ENCODE results near the gene NRL.

Gene NRL

GRCh38 chr14:24103451-24103850 lies 11.3 kb downstream of the NRL start:
- Histone ChIP-seq H3K36me3 (ENCODE audit: control insufficient read depth, insufficient read depth, low read length) (peaks cover 32% of the 10 kb centered on the region), H3K4me3 (replicated peaks; ENCODE audit: low read depth, low read length) (no peak overlapping the region), H3K27me3 (replicated peaks; ENCODE audit: control insufficient read depth, insufficient read depth, low read length) (no peaks in the 10 kb centered on the region)
- no peak for DNase-seq (ENCODE audit: extremely low read depth, insufficient read length)
- TF ChIP-seq CTCF (IDR thresholded peaks at IDR 0.05; ENCODE audit: insufficient read depth, low read length, poor library complexity, severe bottlenecking), result no peak

- H3K4me3 ChIP-seq (replicated peaks; ENCODE audit: low read depth, low read length), result no peak overlapping the region
- peaks cover 37% of the 10 kb centered on the region for H3K36me3 ChIP-seq (ENCODE audit: control insufficient read depth, insufficient read depth, low read length)
- no peak for TF ChIP-seq CTCF (IDR thresholded peaks at IDR 0.05; ENCODE audit: insufficient read depth, low read length, poor library complexity, severe bottlenecking)
- H3K27me3 ChIP-seq (replicated peaks; ENCODE audit: control insufficient read depth, insufficient read depth, low read length), result no peaks in the 10 kb centered on the region
- DNase-seq (ENCODE audit: extremely low read depth, insufficient read length), result no peak
Measured at GRCh38 chr14:24102357-24103048, 12.2 kb downstream of the NRL start.

- no peak overlapping the region for H3K4me3 ChIP-seq (replicated peaks; ENCODE audit: low read depth, low read length)
- no peak for DNase-seq (ENCODE audit: extremely low read depth, insufficient read length)
- TF ChIP-seq CTCF (IDR thresholded peaks at IDR 0.05; ENCODE audit: insufficient read depth, low read length, poor library complexity, severe bottlenecking), result no peak
- H3K36me3 ChIP-seq (ENCODE audit: control insufficient read depth, insufficient read depth, low read length), result peaks cover 41% of the 10 kb centered on the region
- H3K27me3 ChIP-seq (replicated peaks; ENCODE audit: control insufficient read depth, insufficient read depth, low read length), result no peaks in the 10 kb centered on the region
Measured at GRCh38 chr14:24100982-24101494, 13.7 kb downstream of the NRL start.

GRCh38 chr14:24100197-24100981 lies 14.4 kb downstream of the NRL start:
- H3K36me3 ChIP-seq (ENCODE audit: control insufficient read depth, insufficient read depth, low read length), result peaks cover 41% of the 10 kb centered on the region
- DNase-seq (ENCODE audit: extremely low read depth, insufficient read length), result no peak
- no peak for TF ChIP-seq CTCF (IDR thresholded peaks at IDR 0.05; ENCODE audit: insufficient read depth, low read length, poor library complexity, severe bottlenecking)
- no peaks in the 10 kb centered on the region for H3K27me3 ChIP-seq (replicated peaks; ENCODE audit: control insufficient read depth, insufficient read depth, low read length)
- no peak overlapping the region for H3K4me3 ChIP-seq (replicated peaks; ENCODE audit: low read depth, low read length)

GRCh38 chr14:24098927-24099813 lies 15.6 kb downstream of the NRL start:
- Histone ChIP-seq H3K27me3 (replicated peaks; ENCODE audit: control insufficient read depth, insufficient read depth, low read length) (no peaks in the 10 kb centered on the region), H3K36me3 (ENCODE audit: control insufficient read depth, insufficient read depth, low read length) (peaks cover 41% of the 10 kb centered on the region), H3K4me3 (replicated peaks; ENCODE audit: low read depth, low read length) (no peak overlapping the region)
- TF ChIP-seq CTCF (IDR thresholded peaks at IDR 0.05; ENCODE audit: insufficient read depth, low read length, poor library complexity, severe bottlenecking), result no peak
- no peak for DNase-seq (ENCODE audit: extremely low read depth, insufficient read length)

Data from GM06990 (cell line).